CD4-positive, alpha-beta T cell treated with Interleukin-17A for 1 hour (primary cell): ENCODE data around the gene ICAM1.
A peak's percentile ranks its signal among the peaks of the same experiment; 100 is the strongest.

Experiments
- DNase-seq: peaks from one replicate; pipeline ENCODE4 v3.0.0-alpha.2; 2020

ICAM1 gene

DNA sequence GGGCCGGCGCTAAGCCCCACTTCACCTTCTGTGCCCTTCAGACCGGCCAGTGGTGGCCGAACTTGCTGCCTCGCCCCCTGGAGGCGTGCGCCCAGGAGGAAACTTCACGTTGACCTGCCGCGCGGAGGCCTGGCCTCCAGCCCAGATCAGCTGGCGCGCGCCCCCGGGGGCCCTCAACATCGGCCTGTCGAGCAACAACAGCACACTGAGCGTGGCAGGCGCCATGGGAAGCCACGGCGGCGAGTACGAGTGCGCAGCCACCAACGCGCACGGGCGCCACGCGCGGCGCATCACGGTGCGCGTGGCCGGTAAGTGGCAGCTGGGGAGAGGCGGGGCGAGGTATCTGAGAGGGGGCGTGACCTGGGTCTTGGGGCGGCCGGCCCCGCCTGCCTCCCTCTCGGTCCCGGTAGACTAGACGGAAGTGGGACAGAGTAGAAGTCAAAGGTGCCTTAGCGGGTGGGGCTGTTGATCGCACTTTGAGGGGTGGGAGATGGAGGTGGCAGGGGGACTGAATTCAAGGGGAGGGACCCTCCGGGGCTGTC, 24.5 kb downstream of the ICAM1 start:
- DNase-seq = peak; percentile 85

DNA sequence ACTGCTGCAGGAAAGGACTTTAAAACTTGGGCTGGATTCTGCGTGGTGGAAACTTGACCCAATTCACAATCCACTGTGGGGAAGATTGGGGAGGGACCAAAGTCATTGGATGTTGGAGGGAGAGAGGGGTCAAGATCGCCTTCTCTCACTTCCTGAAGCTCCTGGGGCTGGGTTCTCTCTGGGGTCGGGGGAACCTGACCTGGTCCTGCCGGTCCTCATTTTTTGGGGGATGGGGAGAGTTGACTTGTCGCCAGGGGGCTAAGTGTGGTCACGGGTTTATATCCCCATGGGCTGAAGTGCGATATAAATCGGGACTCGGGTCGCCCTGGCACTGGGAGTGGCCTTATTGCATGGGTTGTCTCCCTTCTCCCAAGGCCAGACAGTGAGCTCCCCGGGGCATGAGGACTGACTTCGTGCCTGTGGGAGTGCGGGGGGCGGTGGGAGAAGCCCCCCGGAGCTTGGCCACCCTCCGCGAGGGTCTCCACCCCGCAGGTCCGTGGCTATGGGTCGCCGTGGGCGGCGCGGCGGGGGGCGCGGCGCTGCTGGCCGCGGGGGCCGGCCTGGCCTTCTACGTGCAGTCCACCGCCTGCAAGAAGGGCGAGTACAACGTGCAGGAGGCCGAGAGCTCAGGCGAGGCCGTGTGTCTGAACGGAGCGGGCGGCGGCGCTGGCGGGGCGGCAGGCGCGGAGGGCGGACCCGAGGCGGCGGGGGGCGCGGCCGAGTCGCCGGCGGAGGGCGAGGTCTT, 25.1 kb downstream of the ICAM1 start:
- no peak for DNase-seq

DNA sequence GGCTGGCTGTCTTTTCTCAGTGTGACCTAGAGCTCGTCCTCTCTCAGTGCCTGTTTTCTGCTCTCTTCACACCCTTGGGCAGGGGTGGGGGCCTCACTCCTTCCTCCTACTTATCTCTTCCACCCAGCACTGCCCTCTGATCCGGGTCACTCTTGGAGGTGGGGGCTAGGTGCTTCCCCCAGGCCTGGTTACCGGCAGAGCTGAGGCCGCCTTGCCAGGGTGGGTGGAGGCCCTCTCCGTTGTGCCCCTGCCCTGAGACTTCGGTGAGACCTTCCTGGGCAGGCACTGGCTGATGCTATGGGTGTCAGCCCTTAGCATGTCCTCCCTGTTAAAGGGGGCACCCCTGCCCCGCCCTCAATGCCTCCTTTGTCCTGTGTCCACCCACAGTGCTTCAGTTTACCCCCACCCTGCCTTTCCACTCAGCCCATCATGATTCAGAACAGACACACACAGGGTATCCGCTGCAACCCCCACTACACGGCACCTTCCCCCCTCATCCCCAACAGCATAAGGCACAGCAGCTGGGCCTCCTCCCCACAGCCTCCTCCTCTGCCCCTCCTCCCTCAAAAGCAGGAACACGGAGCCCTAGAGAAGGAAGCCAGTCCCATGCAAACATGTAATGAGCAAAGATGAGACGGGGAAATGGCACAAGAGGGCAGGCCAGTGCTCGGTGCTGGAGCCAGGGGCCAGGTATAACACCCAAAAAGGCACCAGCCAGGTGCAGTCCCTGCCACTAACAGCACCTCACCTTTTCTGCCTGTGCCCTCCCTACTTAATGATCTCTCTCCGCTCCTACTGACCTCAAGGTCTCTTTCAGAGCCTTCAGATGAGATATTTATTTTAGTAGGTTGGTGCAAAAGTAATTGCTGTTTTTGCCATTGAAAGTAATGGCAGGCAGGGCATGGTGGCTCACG, 28.9 kb downstream of the ICAM1 start:
- no peak for DNase-seq

DNA sequence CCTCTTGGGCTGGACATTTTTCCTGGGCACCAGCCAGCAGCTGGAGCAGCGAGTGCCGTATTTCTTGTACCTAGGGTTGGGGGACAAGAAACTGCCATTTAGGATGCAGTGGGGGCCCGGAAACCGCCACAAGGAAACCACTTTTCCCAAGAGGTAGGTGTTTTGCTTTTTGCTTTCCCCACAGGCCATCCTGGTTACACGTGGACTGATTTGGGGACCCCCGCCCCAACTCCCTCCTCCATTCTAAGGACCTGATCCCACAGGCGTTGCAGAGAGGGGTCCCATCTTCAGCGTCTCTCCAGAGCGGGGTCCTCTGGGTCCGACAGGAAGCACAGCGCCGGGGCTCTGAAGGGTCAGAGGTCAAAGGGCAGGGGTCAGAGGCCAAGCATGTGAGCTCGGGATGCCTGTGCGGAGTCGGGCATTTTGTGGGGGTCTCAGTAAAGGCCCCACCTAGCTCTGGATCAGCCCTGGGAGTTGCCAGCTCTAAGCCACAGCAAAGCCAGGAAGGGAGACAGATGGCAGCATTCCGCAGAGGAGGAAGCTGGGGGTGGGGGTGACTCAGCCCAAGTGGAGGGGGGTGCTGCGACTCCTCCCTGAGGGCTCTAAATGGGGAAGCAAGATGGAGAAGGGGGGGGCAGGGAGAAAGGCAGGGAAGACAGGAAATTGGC, 34.4 kb downstream of the ICAM1 start:
- no peak for DNase-seq

DNA sequence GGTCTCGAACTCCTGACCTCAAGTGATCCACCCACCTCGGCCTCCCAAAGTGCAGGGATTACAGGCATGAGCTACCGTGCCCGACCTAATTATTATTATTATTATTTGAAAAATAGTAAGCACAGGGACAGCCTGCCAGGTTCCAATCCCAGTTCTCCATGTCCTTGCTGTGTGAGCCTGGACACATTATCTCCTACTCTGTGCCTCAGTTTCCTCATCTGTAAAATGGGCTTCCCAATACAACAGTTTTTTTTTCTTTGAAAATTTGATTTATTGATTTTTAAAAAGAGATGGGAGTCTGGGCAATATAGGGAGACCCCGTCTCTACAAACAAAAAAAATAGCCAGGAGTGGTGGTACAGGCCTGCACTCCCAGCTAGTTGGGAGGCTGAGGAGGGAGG, 35.4 kb downstream of the ICAM1 start:
- no peak for DNase-seq

DNA sequence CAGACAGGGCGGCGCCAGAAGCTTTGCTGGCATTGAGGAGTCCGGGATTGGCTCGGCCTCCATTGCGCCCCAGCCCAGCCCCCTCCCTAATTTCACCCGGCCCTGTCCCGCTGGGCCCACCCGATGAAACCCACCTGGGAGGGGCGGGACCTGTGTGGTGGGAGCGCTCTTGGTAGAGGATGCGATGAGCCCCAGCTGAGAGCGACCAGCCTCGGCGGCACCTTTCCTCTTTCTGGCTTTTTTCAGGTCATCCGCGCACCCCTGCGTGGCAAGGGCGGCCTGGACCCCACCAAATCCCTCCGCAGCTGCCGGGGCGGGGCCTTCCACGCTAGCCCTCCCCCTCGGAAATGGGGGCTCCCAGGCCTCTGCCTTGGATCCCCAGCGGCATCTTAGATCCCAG, 38.5 kb downstream of the ICAM1 start, which contains the start of gene ZGLP1:
TSS of gene ZGLP1 (minus strand) at position 393 of the 400 bp plus-strand sequence.
- DNase-seq = no peak

DNA sequence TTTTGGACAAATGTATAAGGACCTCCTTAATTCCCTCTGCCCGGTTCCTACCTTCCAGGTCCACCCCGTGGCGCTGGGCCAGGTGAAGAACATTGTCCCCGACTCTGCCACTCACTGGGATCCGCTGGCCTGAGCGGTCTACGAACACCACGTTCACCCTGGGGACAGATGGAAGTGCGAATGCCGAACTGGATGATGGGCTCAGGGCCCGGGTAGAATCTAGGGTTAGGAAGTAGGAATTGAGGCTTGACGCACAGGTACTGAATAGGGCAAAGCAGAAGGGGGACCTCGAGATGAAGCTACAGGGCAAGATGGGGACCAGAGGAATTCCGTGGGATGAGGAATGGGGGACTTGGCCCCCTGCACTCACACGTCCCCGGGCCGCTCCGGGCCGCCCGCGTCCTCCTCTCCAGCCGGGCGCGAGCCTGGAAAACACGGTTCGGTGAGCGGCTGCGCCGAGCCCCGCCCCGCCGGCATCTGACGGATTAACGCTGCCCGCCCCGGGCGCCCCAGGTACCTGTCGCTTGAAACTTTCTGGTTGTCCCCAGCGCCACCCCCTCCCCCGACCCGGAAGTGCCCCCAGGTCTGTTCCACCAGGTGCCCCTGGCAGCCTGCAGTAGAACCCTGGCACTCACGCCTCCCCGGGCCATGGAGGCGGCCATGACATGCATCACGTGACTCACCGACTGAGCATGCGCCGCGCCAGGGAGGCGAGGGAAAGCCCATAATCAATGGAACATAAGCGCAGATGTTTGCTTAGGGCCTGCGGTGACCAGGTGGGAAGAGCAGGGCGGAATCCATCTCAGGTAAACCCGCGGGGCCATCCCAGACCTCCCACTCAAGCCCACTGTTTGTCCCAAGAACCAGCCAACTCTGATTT, 44.7 kb downstream of the ICAM1 start, which contains the start of gene FDX2:
TSS of gene FDX2 (minus strand) at position 681 of the 880 bp plus-strand sequence. CDS start at position 662, 19 bp downstream.
- peak; percentile 93 for DNase-seq

DNA sequence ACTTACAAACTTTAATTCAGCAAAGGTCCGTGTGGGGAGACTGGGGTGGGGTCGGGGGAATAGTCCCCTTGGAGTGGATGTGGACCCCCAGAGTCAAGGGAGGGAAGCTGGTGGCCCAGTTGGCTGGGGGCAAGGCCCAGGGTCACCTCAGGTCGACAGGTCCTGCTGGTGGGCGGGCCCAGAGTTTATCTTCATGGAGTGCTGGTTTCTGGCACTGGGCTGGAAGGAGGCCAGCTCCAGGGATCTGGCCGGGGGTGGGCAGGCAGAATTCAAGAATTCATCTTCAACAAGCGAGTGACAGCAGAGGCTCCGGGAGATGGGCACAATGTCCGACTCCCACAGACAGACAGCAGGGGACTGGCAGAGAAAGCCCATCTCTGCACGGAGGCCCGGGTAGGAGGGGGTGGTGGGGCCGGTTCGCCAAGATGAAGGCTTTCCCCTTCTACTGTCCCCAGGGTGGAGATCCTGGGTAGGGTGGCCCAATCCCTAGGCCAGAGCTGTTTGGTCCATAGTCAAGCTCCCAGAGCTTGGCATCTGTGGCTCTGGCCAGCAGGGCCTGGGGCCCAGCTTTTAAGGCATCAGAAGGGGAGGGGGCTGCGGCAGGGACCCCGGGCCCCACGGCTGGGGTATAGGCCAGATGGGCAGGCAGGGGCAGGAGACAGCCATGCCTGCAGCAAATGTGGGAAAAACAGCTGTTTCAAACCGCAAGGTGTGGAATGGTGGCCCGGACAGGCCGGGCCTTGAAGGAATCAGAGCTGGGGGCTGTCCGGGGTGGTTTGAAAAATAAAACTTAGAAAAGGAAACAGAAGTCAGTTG, 45.5 kb downstream of the ICAM1 start:
- DNase-seq = no peak

DNA sequence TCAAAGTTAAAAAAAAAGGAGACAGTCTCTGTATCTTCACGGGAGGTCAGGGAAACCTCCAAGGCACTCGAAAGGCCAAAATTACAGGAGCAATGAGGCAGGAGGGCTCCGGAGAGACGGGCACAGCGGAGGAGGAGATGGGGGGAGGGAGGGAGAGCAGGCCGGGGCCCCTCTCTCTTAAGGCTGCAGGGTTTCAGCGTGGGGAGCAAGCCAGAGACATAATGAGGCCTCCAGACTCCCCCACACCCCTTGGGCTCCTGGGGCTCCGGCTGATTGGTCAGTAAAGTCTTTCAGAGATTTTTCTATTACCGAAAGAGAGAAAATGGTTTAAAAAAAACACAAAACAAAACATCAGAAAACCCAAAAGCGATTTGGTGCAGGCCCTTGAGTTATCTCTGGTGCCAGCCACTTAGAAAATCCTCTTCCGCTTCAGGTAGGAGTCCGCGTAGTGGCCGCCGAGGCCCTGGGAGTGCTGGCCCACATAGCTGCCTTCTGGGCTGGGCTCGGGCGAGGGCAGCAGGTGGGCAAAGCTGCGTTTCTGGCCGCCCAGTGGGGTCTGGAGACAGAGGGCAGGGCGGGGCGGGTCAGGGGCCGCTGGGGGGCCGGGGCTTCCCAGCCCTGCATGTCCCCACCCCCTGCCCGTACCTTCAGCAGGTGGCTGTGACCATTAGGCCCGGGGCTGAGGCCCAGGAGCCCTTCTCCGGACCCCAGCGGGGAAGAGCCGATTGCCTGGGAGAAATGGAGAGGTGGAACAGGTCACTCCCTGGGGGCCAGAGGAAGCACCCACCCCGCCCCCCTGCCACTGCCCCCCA, 46.3 kb downstream of the ICAM1 start:
- DNase-seq = no peak

DNA sequence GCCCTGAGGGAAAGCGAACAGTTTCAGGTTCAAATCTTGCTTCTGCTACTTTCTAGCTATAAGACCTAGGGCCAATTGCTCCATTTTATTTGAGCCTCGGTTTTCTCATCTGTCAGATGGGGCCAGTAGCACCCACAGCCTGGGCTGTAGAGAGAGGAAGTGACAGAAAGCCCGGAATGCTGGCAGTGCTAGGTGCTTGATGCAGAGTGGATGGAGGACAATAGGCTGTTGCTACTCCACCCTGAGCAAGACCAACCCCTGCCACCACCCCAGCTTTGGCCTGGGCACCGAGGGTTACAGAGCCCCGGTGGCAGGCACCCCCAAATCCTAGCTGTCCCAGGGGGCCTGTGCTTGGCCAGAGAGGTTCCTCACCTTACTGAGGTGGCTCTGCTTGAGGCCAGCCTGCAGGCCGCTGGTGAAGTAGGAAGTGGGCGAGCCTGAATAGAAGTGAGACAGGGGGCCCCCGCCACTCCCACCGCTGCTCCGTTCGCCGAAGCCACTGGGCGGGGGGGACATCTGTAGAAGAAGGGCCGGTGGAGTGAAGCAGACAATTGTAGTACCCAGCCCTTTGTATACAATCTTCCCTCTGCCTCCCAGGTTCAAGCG, 47.0 kb downstream of the ICAM1 start:
- no peak for DNase-seq

DNA sequence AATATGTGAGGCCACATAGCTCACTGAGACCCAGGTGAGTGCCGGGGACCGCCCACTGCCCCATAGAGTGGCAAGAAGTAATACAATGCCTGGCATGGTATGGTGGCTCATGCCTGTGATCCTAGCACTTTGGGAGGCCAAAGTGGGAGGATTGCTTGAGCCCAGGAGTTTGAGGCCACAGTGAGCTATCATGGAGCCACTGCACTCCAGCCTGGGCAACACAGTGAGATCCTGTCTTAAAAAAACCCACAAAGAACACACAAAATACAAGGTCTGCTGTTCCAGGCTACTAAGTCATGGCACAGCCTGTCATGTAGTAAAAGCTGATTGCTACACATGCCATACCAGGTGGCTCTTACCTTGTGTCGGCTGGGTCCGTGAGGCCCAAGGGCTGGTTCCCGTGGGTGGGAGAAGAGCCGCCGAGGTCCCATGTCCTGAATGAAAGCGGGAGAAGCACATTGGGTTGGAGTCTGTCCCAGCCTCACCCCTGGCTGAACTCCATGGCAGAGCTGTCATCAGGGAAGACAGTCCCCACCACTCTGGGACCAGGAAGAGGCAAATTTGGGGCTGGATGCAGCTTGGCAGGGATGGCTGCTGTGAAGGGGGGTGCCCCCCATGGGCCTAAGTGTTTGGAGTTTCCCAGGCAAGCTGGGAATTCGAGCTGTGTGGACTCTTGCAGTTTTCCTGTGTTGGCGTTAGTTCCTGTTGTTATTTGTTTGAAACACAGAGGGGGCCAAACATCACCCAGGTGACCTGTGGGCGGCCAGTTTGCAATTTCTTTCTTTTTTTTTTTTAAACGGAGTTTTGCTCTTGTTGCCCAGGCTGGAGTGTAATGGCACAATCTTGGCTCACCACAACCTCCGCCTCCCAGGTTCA, 48.1 kb downstream of the ICAM1 start:
- no peak for DNase-seq

DNA sequence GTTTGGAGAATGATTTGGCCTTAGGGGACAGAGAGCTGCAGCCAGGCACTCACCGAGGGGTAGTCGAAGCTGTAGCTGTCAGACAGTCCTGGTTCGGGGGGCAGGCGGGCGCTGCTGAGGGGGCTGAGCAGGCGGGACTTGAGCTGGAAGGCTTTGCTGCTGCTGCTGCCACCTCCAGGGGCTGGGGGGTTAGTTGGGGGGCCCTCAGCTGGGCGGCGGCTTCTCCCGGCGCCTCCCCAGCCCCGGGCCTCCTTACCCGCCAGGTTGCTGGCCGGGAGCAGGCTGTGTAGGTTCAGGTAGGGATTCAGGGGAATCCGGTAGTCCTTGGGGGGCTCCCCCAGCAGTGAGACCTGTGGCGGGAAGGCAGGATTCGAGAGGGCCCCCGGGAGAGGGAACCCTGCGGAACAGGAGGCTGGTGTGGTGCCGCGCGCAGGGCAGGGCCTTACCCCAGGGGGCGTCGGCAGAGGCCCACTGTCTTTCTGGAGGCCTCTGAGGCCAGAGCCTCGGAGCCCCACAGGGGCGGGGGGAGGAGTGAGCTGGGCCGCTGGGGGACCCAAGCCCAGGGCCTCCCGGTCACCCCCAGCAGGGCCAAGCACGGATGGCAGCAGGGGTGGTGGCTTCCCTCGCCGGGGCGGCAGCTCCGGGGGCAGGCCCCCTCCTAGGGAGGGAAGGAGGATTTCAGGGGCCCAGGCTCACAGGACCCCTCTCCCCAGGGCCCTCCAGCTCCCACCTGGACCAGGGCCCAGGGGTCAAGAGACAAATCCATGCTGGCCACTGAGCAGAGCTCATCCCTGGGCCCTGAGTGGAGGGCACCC, 49.9 kb downstream of the ICAM1 start:
- no peak for DNase-seq

DNA sequence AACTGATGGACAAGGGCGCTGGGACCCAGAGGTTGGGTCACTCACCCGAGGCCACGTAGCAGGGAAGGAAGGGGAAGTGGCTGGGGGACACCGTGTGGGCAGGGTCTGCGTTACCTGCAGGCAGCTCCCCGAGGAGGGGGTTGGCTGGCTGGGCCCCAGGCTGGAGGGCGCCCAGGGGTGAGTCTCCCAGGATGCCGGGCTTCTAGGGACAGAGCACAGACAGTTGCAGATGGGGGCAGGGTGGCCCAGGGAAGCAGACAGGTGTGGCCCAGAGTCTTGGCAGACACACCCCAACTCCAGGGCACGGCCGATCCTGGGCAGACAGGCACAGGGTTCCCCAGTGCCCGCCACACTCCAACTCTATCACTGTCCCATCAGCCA, 50.5 kb downstream of the ICAM1 start:
- DNase-seq = no peak

DNA sequence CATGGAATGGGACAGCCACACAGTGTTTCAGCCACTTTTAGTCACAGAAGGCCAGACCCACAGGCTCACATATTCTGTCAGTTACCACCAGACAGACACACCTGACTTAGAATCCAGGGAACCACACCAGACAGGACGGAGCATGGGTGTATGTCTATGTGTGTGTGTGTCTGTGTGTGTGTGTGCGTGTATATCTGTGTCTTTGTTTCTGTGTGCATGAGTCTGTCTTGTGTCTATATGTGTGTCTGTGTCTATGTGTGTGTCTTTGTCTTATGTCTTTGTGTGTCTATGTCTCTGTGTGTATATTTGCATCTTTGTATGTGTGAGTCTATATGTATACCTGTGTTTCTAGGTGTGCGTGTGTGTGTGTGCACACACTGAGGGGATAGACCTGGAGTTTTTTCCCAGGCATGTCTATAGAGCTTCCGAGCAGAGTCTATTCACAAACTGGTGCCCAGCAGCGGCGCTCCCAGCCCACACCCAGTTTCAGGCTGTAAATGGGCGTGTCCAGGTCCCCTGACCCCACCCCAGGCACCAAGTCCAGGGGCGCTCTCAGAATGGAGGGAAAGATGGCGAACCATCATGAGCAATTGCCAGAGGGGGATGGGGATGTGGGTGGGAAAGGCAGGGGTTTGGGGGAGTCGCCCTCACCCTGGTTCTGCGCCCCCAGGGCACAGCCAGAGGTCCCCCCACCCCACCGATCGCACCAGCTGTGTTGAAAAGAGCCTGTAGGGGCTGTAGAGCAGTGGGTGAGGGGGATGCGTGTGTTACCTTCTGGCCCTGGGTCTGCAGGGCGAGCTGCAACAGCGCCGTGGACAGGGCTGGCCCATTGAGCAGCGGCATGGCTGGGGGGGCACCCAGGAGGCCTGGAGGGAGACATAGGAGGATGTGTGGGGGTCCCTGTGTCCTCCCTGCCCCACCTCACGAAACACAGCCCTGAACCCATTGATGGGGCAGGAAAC, 51.2 kb downstream of the ICAM1 start:
- DNase-seq = no peak

DNA sequence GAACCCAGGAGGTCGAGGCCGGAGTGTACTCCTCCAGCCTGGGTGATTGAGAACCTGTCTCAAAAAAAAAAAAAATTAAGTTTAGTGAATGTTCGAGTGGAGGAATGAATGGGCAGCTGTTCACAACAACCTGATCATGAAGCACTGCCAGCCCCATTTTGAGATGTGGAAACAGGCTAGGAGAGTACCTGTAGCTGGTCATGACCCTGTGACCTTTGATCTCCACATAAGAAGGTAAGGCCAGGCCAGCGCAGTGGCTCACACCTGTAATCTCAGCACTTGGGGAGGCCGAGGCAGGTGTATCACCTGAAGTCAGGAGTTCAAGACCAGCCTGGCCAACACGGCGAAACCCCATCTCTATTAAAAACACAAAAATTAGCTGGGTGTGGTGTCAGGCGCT, 54.8 kb downstream of the ICAM1 start:
- no peak for DNase-seq

DNA sequence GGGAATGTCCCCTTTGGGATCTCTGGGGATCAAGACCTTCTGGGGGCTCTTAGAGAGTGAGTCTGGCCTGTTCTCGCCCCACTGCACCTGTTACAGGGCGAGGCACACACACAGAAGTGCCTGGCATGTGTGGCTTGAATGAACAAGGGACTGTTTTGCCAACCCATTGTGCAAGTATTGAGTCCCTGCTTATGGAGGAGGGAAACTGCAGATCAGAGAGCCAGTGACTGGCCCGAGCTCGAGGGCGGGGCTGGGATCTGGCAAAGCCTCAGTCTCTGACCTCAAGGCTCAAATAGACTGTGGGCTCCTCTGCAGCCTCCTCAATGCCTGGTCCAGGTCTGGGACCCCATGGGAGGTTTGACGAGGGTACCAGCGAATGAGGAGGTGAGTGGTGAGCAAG, 56.9 kb downstream of the ICAM1 start:
- DNase-seq = no peak
